GM19468 (cell line): Measurements from ENCODE around the gene CLIC5.

Experiments used
- ATAC-seq: cut with Tn5 transposase; IDR thresholded peaks from one replicate; pipeline ENCODE4 v1.9.1; 2021; ENCODE audit warnings: mild to moderate bottlenecking, moderate library complexity, moderate number of reproducible peaks; ENCODE audit not compliant: unreplicated experiment; ENCODE audit errors: extremely low read depth

Gene CLIC5

GRCh38 chr6:45857827-45858226, 157.8 kb downstream of the CLIC5 start:
- ATAC-seq: no peak

- ATAC-seq: no peak
These were observed 159.8 kb downstream of the CLIC5 start for GRCh38 chr6:45855642-45856394.

GRCh38 chr6:45854149-45854742, 161.4 kb downstream of the CLIC5 start:
- no peak for ATAC-seq

GRCh38 chr6:45851034-45851400, 164.6 kb downstream of the CLIC5 start:
- no peak for ATAC-seq

- ATAC-seq: no peak
These were observed 165.2 kb downstream of the CLIC5 start for GRCh38 chr6:45850378-45851033.

GRCh38 chr6:45845567-45845966, 170.1 kb downstream of the CLIC5 start:
- no peak for ATAC-seq

- ATAC-seq: no peak
These were observed 170.7 kb downstream of the CLIC5 start for GRCh38 chr6:45844986-45845385.

- no peak for ATAC-seq
These were observed 171.7 kb downstream of the CLIC5 start for GRCh38 chr6:45843848-45844521.

- ATAC-seq: no peak
These were observed 174.6 kb downstream of the CLIC5 start for GRCh38 chr6:45841062-45841461.

GRCh38 chr6:45838996-45839395, 176.7 kb downstream of the CLIC5 start:
- no peak for ATAC-seq

- no peak for ATAC-seq
These were observed 177.2 kb downstream of the CLIC5 start for GRCh38 chr6:45838451-45838850.

- ATAC-seq: no peak
These were observed 178.0 kb downstream of the CLIC5 start for GRCh38 chr6:45837541-45838200.

GRCh38 chr6:45836984-45837383, 178.7 kb downstream of the CLIC5 start:
- ATAC-seq: no peak

- no peak for ATAC-seq
These were observed 179.2 kb downstream of the CLIC5 start for GRCh38 chr6:45836438-45836824.

- no peak for ATAC-seq
These were observed 179.8 kb downstream of the CLIC5 start for GRCh38 chr6:45835721-45836437.

- no peak for ATAC-seq
These were observed 183.6 kb downstream of the CLIC5 start for GRCh38 chr6:45832063-45832462.
